ENCODE data around the gene AZI2.

AZI2 gene

DNA sequence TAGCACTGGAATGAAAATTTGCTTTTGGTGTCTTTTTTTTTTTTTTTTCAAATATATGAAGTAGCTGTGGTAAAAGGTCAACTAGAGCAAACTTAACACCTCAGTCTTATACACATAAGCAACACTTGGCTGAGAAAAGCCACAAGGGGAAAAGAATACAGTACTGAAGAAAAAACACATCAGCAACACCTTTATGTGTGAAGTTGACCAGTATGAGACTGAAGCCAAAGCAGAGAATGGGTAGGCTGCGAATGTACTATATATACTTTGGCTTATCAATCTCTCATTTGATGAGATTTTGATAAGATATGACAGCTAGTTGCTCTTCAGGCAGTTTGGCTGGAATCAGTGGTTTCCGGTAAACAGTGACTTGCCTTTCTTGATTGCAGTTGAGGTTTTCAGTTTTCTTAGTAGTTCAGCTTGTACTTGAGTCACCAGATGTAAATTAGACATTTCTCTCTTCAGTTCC is 22.1 kb downstream of the AZI2 start:
- TF ChIP-seq GATA3 (IDR thresholded peaks at IDR 0.05; ENCODE audit: low read depth, low read length), result no peak

DNA sequence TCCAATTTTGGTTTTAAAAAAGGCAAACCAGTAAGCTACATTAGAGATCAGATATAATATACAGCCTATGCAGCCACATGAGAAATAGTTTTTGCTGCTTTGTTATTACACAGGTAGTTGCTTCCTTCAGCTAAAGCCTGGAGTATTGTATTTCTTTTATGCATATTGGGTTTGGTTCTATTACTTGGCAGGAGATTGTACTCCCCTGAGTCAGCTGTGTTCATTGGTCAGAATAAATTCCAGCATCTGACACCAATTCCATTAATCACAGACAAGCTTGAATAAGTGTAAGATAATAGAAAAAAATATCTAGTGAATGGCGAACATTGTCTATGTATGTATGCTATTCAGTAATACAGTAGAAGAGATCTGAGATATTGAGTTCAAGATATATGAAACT is 26.2 kb downstream of the AZI2 start:
- no peak for TF ChIP-seq GATA2 (IDR thresholded peaks at IDR 0.05; ENCODE audit: low read depth, low read length)
- TF ChIP-seq GATA3 (IDR thresholded peaks at IDR 0.05; ENCODE audit: low read depth, low read length), result no peak

DNA sequence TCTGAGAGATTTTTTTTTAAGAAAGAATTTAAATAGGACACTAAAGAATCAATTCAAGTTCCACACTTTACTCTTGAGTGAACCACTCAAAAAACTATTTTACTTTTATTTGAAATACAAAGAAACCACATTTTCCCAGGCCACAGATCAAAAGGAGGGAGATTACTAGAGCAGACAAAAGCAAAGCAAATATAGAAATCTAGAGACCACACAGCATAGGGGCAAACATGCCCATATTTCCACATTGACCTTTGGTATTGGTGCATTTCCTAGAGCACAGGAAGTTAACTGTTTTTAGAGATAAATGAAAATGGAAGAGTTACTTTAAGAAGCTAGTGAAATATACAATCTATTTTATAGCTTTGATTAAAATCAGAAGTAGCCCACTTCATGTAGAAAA is 27.6 kb downstream of the AZI2 start:
- TF ChIP-seq GATA3 (IDR thresholded peaks at IDR 0.05; ENCODE audit: low read depth, low read length), result no peak
- TF ChIP-seq GATA2 (IDR thresholded peaks at IDR 0.05; ENCODE audit: low read depth, low read length), result no peak

DNA sequence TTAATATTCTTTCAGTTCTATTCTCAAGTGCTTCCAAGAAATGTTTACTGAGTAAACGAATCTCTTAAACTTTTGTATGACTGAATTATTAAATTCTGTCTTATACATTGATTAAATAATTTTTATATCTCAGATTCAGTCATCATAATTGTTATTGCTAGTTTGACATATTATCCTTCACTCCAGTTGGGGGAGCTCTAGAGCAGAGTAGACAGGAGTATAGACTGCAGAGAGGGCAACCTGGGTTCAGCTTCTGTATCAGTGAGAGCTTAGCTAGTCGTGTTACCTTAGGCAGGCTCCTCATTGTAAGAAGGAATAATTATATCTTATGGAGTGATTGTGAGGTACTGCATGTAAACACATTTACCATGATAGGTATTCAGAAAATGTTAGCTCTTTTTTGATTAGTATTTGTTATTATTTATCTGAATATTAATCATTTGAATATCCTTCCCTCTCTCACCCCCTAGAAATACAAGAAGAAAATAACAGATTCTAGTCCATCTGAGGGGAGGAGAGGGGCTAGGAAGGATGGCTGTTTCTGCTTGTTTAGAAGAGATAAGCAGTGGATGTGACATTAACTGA is 31.1 kb downstream of the AZI2 start:
- TF ChIP-seq GATA3 (IDR thresholded peaks at IDR 0.05; ENCODE audit: low read depth, low read length), result no peak
- no peak for TF ChIP-seq GATA2 (IDR thresholded peaks at IDR 0.05; ENCODE audit: low read depth, low read length)

DNA sequence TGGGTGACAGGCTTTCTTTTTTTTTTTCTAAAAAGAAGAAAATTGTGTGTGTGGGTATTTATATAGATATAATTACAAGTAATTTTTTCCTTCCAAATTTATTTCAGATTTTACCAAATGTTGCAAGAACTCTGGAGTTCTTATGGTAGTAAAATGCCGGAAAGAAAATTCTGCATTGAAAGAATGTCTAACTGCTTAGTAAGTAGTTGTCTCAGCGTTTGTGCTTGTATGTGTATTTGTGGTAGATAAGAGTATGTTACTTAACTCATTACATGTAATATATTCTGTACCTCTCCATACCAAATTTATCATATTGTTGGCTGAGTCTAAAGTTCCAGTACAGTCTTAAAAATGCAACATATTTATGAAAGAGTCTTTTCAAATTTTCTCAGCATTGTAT is 32.4 kb downstream of the AZI2 start:
- TF ChIP-seq GATA3 (IDR thresholded peaks at IDR 0.05; ENCODE audit: low read depth, low read length) (no peak), GATA2 (IDR thresholded peaks at IDR 0.05; ENCODE audit: low read depth, low read length) (no peak)

DNA sequence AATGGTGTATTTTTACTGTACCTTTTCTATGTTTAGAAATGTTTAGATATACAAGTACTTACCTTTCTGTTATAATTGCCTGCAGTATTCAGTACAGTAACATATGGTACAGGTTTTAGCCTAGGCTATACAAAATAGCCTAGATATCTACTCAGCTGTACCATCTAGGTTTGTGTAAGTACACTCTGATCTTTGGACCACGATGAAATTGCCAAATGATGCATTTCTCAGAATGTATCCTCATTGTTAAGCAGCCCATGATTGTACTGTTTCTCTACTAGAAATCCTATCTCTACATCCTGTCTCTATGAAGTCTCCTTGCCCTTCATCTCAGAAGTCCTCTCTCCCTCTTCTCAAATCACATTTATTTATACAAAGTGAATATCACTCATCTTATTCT is 32.9 kb downstream of the AZI2 start:
- TF ChIP-seq GATA3 (IDR thresholded peaks at IDR 0.05; ENCODE audit: low read depth, low read length) (no peak), GATA2 (IDR thresholded peaks at IDR 0.05; ENCODE audit: low read depth, low read length) (no peak)

DNA sequence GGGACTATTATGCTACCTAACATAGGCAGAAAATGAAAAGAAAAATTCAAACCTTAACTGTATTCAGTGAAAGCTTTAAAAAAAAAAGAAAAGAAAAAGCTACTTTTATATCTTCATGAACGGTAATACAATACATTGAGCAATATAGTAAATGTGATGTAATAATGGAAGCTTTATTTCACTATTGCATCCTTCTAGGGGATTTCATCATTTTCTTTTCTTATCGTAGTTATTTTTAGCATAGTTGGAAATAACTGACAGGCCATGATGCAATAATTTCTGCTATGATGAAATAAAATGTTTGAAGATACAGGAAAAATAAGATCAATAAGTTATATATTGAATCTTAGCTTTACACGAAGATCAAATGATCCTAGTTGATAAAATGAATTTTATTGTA is 40.4 kb downstream of the AZI2 start:
- TF ChIP-seq GATA2 (IDR thresholded peaks at IDR 0.05; ENCODE audit: low read depth, low read length) (no peak), GATA3 (IDR thresholded peaks at IDR 0.05; ENCODE audit: low read depth, low read length) (no peak)

DNA sequence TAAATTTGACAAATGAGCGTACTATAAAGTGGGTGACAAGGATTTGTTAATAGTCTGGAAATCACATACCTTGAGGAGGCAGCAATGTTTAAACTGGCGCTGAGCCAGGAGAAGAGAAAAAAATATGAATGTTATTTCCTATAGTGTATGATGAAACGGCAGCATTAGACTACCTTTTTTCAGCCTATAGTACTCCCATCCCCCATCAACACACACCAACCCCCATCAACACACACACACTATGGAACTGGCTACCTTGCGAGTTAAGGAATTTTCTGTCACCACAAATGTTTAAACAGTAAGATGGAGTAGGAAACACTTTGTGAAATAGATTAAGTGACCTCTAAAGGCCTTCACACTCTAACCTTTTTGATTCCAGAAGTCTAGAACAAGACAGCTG is 46.9 kb downstream of the AZI2 start:
- TF ChIP-seq GATA3 (IDR thresholded peaks at IDR 0.05; ENCODE audit: low read depth, low read length), result no peak
- TF ChIP-seq GATA2 (IDR thresholded peaks at IDR 0.05; ENCODE audit: low read depth, low read length), result no peak

DNA sequence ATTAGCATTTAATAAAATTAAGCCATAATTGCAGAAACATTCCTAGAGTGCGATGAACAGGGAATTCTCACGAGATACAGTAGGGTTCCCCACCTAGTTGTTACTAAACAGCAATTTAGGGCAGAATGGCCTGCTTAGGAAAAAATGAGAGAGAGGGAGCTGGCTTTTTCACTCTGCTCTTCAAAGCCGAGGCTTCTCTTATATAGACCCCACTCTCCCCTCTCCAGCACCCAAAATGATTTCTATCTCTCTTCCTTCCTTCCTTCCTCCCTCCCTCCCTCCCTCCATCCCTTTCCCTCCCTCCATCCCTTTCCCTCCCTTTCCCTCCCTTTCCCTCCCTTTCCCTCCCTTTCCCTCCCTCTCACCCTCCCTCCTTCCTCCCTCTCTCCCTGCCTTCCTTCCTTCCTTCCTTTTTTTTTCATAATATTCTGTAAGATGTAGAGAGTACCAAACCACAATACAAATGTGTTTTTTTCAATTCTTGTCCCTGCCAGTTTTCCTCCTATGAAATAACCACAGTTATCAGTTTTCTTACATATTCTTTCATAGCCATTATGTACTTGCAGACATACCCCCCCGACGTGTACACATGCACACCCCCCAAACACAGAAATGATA is 48.2 kb downstream of the AZI2 start:
- TF ChIP-seq GATA3 (IDR thresholded peaks at IDR 0.05; ENCODE audit: low read depth, low read length) (no peak), GATA2 (IDR thresholded peaks at IDR 0.05; ENCODE audit: low read depth, low read length) (no peak)

DNA sequence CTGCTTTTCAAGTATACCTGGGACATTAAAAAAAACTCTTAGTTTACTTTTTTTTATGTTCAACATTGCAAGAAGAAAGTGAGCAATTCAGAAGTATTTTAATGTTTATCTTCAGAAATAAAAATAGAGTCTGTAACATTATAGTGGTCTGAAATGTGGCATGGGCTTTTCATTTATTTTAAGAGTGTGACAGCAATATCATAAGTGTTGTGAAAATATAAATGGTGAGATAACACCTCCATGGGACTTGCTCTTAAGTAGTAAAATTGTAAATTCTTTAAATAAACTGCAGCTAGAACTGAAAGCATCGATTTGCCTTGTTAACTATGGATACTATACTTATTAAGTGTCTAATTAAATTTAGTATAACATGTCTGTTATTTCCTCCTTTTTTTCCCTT is 48.9 kb downstream of the AZI2 start:
- TF ChIP-seq GATA2 (IDR thresholded peaks at IDR 0.05; ENCODE audit: low read depth, low read length) (no peak), GATA3 (IDR thresholded peaks at IDR 0.05; ENCODE audit: low read depth, low read length) (no peak)

DNA sequence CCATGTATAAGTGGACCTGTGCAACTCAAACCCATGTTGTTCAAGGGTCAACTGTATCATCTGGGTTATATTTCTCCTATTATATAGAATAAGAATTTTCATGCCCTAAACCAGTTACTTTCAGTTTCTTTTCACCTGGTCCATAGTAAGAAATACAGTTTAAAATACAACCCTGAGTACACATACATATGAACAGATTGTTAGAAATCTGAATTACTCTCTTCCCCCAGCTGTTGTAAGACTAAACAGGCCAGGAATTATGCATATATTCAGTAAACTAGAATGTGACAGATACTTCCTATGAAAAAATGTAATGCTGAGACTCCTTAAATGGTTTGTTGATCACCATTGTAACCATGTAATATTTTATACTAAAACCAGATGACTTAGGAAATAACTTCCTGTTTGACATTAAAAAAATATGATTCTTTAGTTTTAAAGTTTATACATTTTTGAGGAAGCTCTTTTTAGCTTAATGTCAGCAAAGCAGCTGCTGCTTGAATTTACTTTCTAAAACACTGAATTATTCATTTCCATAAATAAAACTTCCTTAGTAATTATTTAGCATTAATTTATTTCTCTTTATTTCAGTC is 52.6 kb downstream of the AZI2 start:
- no peak for TF ChIP-seq GATA2 (IDR thresholded peaks at IDR 0.05; ENCODE audit: low read depth, low read length)
- no peak for TF ChIP-seq GATA3 (IDR thresholded peaks at IDR 0.05; ENCODE audit: low read depth, low read length)

DNA sequence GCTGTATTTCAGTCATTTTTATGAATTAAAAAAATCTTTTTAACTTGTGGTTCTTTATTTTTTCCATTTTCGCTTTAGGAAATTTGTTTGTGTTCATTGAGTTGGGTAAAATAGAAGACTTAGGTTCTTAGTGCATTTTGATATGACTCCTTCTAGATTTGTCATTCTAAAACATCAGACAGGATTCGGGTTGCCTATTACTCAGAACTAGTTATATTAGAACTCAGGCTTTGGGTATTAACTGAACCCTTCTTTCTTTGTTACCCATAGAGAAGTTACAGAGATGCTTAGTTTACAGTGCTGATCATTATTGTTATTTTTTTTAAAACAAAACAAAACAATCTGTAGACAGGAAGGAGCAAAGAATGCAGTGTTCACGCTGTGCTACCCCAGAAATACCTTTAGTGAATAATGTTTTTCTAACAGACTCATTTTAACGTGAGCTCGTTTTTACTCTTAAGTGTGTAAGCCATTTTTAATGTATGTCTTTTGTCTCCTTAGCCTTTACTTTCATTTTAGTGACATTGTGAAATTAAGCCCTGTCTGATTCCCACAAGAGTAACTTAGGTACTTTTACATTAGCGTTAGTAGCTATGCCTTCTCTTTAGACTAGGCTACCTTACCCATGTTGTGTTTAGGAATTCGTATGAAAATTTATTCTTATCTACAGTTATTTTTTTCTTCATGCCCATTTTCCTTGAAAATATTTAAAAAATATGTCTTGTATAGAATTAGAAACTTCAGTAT is 53.8 kb downstream of the AZI2 start:
- TF ChIP-seq GATA2 (IDR thresholded peaks at IDR 0.05; ENCODE audit: low read depth, low read length), result no peak

DNA sequence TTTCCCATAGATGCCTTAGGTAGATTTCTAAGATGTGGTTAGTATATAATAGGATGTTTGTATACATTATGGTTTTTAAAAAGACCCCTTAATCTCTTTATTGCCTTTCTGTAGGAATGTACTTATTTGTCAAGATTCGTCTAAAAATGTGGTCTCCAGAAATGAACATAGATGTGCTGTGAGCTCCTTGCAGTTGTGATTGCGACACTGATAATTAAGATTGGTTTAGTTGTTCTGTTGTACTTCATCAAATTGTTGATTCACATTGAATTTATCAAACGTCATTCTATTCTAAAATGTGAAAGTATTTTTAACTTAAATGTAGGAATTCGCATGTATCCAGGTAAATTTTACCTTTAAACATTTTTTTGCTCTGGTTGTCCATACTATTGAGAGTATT is 56.0 kb downstream of the AZI2 start:
- TF ChIP-seq GATA2 (IDR thresholded peaks at IDR 0.05; ENCODE audit: low read depth, low read length) (no peak), GATA3 (IDR thresholded peaks at IDR 0.05; ENCODE audit: low read depth, low read length) (no peak)

DNA sequence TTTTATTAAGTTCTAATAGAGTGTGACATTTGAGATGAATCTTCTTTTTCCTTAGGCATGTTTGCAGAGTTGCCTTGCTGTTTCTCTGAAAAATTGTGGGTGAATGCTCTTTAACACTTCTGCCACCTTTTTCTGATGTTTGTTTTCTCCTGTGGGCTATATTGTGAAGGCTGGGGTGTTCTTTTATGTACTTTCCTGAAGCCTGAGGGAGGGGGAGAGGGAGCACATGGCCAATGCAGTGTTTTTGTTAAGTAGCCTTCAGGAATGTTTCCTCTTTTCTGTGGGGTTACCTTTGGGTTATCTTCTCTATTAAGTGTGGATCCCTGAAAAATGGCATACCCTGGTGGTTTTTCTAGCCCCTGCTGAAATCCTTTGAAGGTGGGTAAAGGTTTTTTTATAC is 57.0 kb downstream of the AZI2 start:
- TF ChIP-seq GATA3 (IDR thresholded peaks at IDR 0.05; ENCODE audit: low read depth, low read length) (no peak), GATA2 (IDR thresholded peaks at IDR 0.05; ENCODE audit: low read depth, low read length) (no peak)

DNA sequence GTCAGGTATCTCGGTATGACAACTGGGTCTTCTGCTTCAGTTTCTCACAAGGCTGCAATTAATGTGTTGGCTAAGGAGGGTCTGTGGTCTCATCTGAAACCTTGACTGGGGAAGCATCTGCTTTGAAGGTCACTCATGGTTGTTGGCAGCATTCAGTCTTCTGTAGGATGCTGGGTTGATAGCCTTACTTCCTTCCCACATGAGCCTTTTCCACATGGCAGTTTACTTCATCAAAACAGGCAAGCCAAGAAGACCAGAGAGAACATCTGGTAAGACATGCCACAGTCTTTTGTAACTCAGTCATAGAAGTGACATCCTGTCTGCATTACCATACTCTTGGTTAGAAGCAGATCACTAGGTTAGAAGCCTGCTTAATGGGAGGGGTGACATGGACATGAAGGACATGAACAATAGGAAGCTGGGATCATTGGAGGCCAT is 57.7 kb downstream of the AZI2 start:
- TF ChIP-seq GATA2 (IDR thresholded peaks at IDR 0.05; ENCODE audit: low read depth, low read length), result no peak
- TF ChIP-seq GATA3 (IDR thresholded peaks at IDR 0.05; ENCODE audit: low read depth, low read length), result no peak
